H9 (cell line): ENCODE results near the gene POU6F2. TPM values are rescaled to one million over a fixed set of nuclear protein-coding genes. Genes with fewer than 3 reads are reported as not detected.

Source experiments
- DNase-seq: peaks from one replicate; pipeline ENCODE4 v3.0.0-alpha.2; 2017
- H2AFZ ChIP-seq: one replicate; pipeline ENCODE4 v1.6.1; 2013; ENCODE audit warnings: mild to moderate bottlenecking, low read length, control low read depth, moderate library complexity
- H2AK5ac ChIP-seq: 2 replicates; pipeline ENCODE4 v1.6.1; 2013; ENCODE audit warnings: low read length, control low read depth, mixed read lengths; ENCODE audit not compliant: insufficient read length
- H2BK120ac ChIP-seq: one replicate; pipeline ENCODE4 v1.6.1; 2013; ENCODE audit warnings: low read depth, mild to moderate bottlenecking, low read length, control low read depth, inconsistent platforms; ENCODE audit not compliant: poor library complexity, severe bottlenecking
- H2BK12ac ChIP-seq: 2 replicates; pipeline ENCODE4 v1.6.1; 2013; ENCODE audit warnings: low read length, control low read depth, mixed read lengths, low read depth; ENCODE audit not compliant: insufficient read length
- H2BK15ac ChIP-seq: 2 replicates; pipeline ENCODE4 v1.6.1; 2013; ENCODE audit warnings: low read depth, low read length, control low read depth
- H2BK20ac ChIP-seq: one replicate; pipeline ENCODE4 v1.6.1; 2013; ENCODE audit warnings: low read depth, mild to moderate bottlenecking, low read length, control low read depth, inconsistent platforms; ENCODE audit not compliant: poor library complexity, severe bottlenecking
- H2BK5ac ChIP-seq: 2 replicates; pipeline ENCODE4 v1.6.1; 2013; ENCODE audit warnings: low read length, control low read depth, mixed read lengths; ENCODE audit not compliant: insufficient read length
- H3K14ac ChIP-seq: 2 replicates; pipeline ENCODE4 v1.6.1; 2013; ENCODE audit warnings: low read length, control low read depth; ENCODE audit not compliant: insufficient read depth
- H3K18ac ChIP-seq: 2 replicates; pipeline ENCODE4 v1.6.1; 2013; ENCODE audit warnings: low read depth, mild to moderate bottlenecking, mixed read lengths, low read length, control low read depth; ENCODE audit not compliant: insufficient read length
- H3K23ac ChIP-seq: 2 replicates; pipeline ENCODE4 v1.6.1; 2013; ENCODE audit warnings: low read length, control low read depth, mixed read lengths, low read depth; ENCODE audit not compliant: insufficient read length
- H3K23me2 ChIP-seq: 2 replicates; pipeline ENCODE4 v1.6.1; 2013; ENCODE audit warnings: low read depth, mild to moderate bottlenecking, mixed read lengths, low read length, control low read depth; ENCODE audit not compliant: insufficient read length, poor library complexity, severe bottlenecking
- H3K27ac ChIP-seq: 2 replicates; pipeline ENCODE4 v1.5.1; 2013; ENCODE audit warnings: low read length, control low read depth, mixed read lengths, low read depth; ENCODE audit not compliant: insufficient read length
- H3K27me3 ChIP-seq: 2 replicates; pipeline ENCODE4 v1.6.1; 2013; ENCODE audit warnings: low read length, control low read depth, inconsistent platforms; ENCODE audit not compliant: insufficient read depth
- H3K4ac ChIP-seq: 2 replicates; pipeline ENCODE4 v1.6.1; 2013; ENCODE audit warnings: low read depth, mild to moderate bottlenecking, control low read depth, inconsistent platforms, low read length, moderate library complexity
- H3K4me1 ChIP-seq: 2 replicates; pipeline ENCODE4 v1.6.1; 2013; ENCODE audit warnings: low read length, control low read depth, inconsistent platforms; ENCODE audit not compliant: insufficient read depth
- H3K4me2 ChIP-seq: 2 replicates; pipeline ENCODE4 v1.6.1; 2013; ENCODE audit warnings: low read length, control low read depth, mixed read lengths; ENCODE audit not compliant: insufficient read length, insufficient read depth
- H3K56ac ChIP-seq: 2 replicates; pipeline ENCODE4 v1.6.1; 2013; ENCODE audit warnings: low read depth, mild to moderate bottlenecking, mixed read lengths, low read length, control low read depth; ENCODE audit not compliant: insufficient read length
- H3K79me1 ChIP-seq: 2 replicates; pipeline ENCODE4 v1.6.1; 2013; ENCODE audit warnings: low read depth, mild to moderate bottlenecking, moderate library complexity, low read length, control low read depth, inconsistent platforms; ENCODE audit not compliant: insufficient read depth, poor library complexity, severe bottlenecking
- H3K79me2 ChIP-seq: 2 replicates; pipeline ENCODE4 v1.6.1; 2013; ENCODE audit warnings: low read length, control low read depth, inconsistent platforms; ENCODE audit not compliant: insufficient read depth
- H3K9ac ChIP-seq: 2 replicates; pipeline ENCODE4 v1.6.1; 2013; ENCODE audit warnings: low read length, control low read depth, mixed read lengths; ENCODE audit not compliant: insufficient read length; ENCODE audit errors: extremely low read depth
- H3K9me3 ChIP-seq: one replicate; pipeline ENCODE4 v1.6.1; 2013; ENCODE audit warnings: low read depth, low read length, inconsistent platforms; ENCODE audit not compliant: control insufficient read depth
- H3T11ph ChIP-seq: one replicate; pipeline ENCODE4 v1.6.1; 2013; ENCODE audit warnings: mild to moderate bottlenecking, low read length, control low read depth, inconsistent platforms
- H4K20me1 ChIP-seq: one replicate; pipeline ENCODE4 v1.6.1; 2013; ENCODE audit not compliant: control insufficient read depth, insufficient read length, insufficient read depth
- H4K5ac ChIP-seq: 2 replicates; pipeline ENCODE4 v1.6.1; 2013; ENCODE audit warnings: low read depth, mild to moderate bottlenecking, mixed read lengths, low read length, control low read depth; ENCODE audit not compliant: insufficient read length
- H4K8ac ChIP-seq: replicated peaks from 2 replicates; pipeline ENCODE4 v1.6.1; 2013; ENCODE audit warnings: low read length, control low read depth, mixed read lengths, low read depth; ENCODE audit not compliant: insufficient read length
- H4K91ac ChIP-seq: 2 replicates; pipeline ENCODE4 v1.6.1; 2013; ENCODE audit warnings: low read depth, mild to moderate bottlenecking, moderate library complexity, mixed read lengths, low read length, control low read depth; ENCODE audit not compliant: insufficient read length
- H3K27ac Mint-ChIP-seq, 3 experiments: 2 replicates in 2 of 3; 3 replicates in 1 of 3; pipeline ENCODE4 v1.8.0; 2020 to 2021; ENCODE audit warnings: mixed read lengths in 3 of 3, mild to moderate bottlenecking in 1 of 3, moderate library complexity in 1 of 3
- H3K27me3 Mint-ChIP-seq: 2 replicates; pipeline ENCODE4 v1.8.0; 2021; ENCODE audit warnings: low read depth, mild to moderate bottlenecking, moderate library complexity, mixed read lengths
- H3K36me3 Mint-ChIP-seq, 3 experiments: 2 replicates in 2 of 3; 3 replicates in 1 of 3; pipeline ENCODE4 v1.8.0; 2020 to 2021; ENCODE audit warnings: low read depth in 3 of 3, mixed read lengths in 3 of 3; ENCODE audit not compliant: insufficient read depth in 1 of 3
- H3K4me1 Mint-ChIP-seq, 2 experiments: 2 replicates each; pipeline ENCODE4 v1.8.0; 2020; ENCODE audit warnings: mixed read lengths in 2 of 2
- H3K4me3 Mint-ChIP-seq, 2 experiments: 2 replicates in 1 of 2; 3 replicates in 1 of 2; pipeline ENCODE4 v1.8.0; 2020 to 2021; ENCODE audit warnings: mild to moderate bottlenecking in 2 of 2, mixed read lengths in 2 of 2, moderate library complexity in 1 of 2
- H3K9me3 Mint-ChIP-seq, 2 experiments: 2 replicates in 1 of 2; 3 replicates in 1 of 2; pipeline ENCODE4 v1.8.0; 2020; ENCODE audit warnings: mild to moderate bottlenecking in 2 of 2, mixed read lengths in 2 of 2, moderate library complexity in 1 of 2
- CTCF ChIP-seq: fragments of 200-600 bp; sonication (generic); conservative IDR thresholded peaks from 3 replicates; pipeline ENCODE4 v1.8.0; 2021; ENCODE audit warnings: antibody characterized with exemption, mild to moderate bottlenecking
- WGBS: extraction: QIAGEN DNeasy Blood & Tissue Kit; methylation state at CpG from one replicate; pipeline ENCODE4 v1.1.7; 2013; ENCODE audit warnings: missing lambda C conversion rate, low lambda C conversion rate, mixed read lengths; ENCODE audit not compliant: insufficient read length; ENCODE audit errors: extremely low coverage; 5-methylcytosine and 5-hydroxymethylcytosine counted together
- total RNA-seq: library from RNA; stranded (reverse); gene quantifications from 2 replicates; pipeline ENCODE4 v1.2.1, GENCODE V29; 2021

POU6F2 gene
- total RNA-seq, 1 experiment from 2014 or later, result 1.9 TPM

DNA sequence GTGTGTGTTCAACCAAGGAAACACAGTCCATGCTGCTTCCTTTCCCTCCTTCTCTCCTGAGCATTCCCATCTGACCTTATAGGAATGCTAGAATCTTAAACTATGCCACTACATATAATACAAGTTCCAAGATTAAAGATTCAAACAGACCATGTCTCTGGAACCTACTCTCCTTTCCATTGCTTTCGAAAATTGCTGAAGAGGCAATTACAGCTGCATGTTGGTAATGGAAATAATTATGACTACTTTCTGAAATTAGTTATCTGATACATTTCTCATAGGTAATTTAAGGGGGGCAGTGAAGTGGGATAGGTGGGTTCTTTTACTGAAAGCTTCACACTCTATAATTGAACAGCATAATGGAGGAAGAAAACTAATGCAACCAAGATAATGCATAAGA lies 302.6 kb downstream of the POU6F2 start:
- Histone ChIP-seq H3K27me3 (no peaks in the 10 kb centered on the region), H4K5ac (no peak overlapping the region), H2BK20ac (no peak overlapping the region), H3K56ac (no peak overlapping the region), H3T11ph (no peak overlapping the region), H3K4me2 (no peak overlapping the region), H3K9me3 (no peaks in the 10 kb centered on the region), H3K27ac (no peak overlapping the region), H3K79me2 (no peaks in the 10 kb centered on the region), H4K20me1 (no peaks in the 10 kb centered on the region), H3K4ac (no peak overlapping the region), H2BK15ac (no peak overlapping the region), H3K18ac (no peak overlapping the region), H2AFZ (no peak overlapping the region), H4K8ac (no peak overlapping the region), H3K4me1 (no peaks in the 10 kb centered on the region), H3K23me2 (no peaks in the 10 kb centered on the region), H2AK5ac (no peak overlapping the region), H2BK120ac (no peak overlapping the region), H3K79me1 (no peaks in the 10 kb centered on the region), H3K14ac (no peak overlapping the region), H4K91ac (no peak overlapping the region), H3K9ac (no peak overlapping the region), H3K23ac (no peak overlapping the region), H2BK5ac (no peak overlapping the region), H2BK12ac (no peak overlapping the region)
- H3K27ac Mint-ChIP-seq, result no peak overlapping the region
- no peak overlapping the region for H3K4me3 Mint-ChIP-seq
- no peaks in the 10 kb centered on the region for H3K36me3 Mint-ChIP-seq
- no peaks in the 10 kb centered on the region; a peak in 1 of 5 replicates for H3K9me3 Mint-ChIP-seq
- no peak for DNase-seq
- WGBS, result no CpG with 5 or more reads among the region's 1 CpG
- H3K27me3 Mint-ChIP-seq, result no peaks in the 10 kb centered on the region
- no peak for TF ChIP-seq CTCF
- peaks cover 7 to 15% of the 10 kb centered on the region in 2 experiments for H3K4me1 Mint-ChIP-seq
